Activated naive CD4-positive, alpha-beta T cell treated with anti-CD3 and anti-CD28 coated beads, Interleukin-2, amount 10 ng/mL, durations not matched to agents 7 days and 5 days (primary cell): ENCODE data around the gene NHSL1.

Experiments
- CTCF ChIA-PET: fragments of 350-600 bp; sonication (Branson Sonifier 250); formaldehyde crosslinking; loops from one replicate; lab custom pipeline; 2021; ENCODE audit warnings: antibody characterized with exemption; lab: Charles Lee
- DNase-seq: peaks from one replicate; pipeline ENCODE4 v3.0.0-alpha.2; 2020
- H3K27ac Mint-ChIP-seq: one replicate; pipeline ENCODE4 v1.8.0; 2021; ENCODE audit warnings: mild to moderate bottlenecking, moderate library complexity, mixed read lengths
- H3K27me3 Mint-ChIP-seq: one replicate; pipeline ENCODE4 v1.8.0; 2021; ENCODE audit warnings: mild to moderate bottlenecking, mixed read lengths
- H3K36me3 Mint-ChIP-seq: one replicate; pipeline ENCODE4 v1.8.0; 2021; ENCODE audit warnings: mixed read lengths
- H3K4me1 Mint-ChIP-seq: one replicate; pipeline ENCODE4 v1.8.0; 2021; ENCODE audit warnings: mixed read lengths
- H3K4me3 Mint-ChIP-seq: one replicate; pipeline ENCODE4 v1.8.0; 2021; ENCODE audit warnings: mild to moderate bottlenecking, moderate library complexity, mixed read lengths
- H3K9me3 Mint-ChIP-seq: one replicate; pipeline ENCODE4 v1.8.0; 2021; ENCODE audit warnings: mixed read lengths

Gene NHSL1, protein sequence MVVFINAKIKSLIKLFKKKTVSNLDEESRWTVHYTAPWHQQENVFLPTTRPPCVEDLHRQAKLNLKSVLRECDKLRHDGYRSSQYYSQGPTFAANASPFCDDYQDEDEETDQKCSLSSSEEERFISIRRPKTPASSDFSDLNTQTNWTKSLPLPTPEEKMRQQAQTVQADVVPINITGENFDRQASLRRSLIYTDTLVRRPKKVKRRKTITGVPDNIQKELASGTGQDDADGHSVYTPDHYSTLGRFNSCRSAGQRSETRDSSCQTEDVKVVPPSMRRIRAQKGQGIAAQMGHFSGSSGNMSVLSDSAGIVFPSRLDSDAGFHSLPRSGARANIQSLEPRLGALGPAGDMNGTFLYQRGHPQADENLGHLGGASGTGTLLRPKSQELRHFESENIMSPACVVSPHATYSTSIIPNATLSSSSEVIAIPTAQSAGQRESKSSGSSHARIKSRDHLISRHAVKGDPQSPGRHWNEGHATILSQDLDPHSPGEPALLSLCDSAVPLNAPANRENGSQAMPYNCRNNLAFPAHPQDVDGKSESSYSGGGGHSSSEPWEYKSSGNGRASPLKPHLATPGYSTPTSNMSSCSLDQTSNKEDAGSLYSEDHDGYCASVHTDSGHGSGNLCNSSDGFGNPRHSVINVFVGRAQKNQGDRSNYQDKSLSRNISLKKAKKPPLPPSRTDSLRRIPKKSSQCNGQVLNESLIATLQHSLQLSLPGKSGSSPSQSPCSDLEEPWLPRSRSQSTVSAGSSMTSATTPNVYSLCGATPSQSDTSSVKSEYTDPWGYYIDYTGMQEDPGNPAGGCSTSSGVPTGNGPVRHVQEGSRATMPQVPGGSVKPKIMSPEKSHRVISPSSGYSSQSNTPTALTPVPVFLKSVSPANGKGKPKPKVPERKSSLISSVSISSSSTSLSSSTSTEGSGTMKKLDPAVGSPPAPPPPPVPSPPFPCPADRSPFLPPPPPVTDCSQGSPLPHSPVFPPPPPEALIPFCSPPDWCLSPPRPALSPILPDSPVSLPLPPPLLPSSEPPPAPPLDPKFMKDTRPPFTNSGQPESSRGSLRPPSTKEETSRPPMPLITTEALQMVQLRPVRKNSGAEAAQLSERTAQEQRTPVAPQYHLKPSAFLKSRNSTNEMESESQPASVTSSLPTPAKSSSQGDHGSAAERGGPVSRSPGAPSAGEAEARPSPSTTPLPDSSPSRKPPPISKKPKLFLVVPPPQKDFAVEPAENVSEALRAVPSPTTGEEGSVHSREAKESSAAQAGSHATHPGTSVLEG (N-terminal part only)

DNA sequence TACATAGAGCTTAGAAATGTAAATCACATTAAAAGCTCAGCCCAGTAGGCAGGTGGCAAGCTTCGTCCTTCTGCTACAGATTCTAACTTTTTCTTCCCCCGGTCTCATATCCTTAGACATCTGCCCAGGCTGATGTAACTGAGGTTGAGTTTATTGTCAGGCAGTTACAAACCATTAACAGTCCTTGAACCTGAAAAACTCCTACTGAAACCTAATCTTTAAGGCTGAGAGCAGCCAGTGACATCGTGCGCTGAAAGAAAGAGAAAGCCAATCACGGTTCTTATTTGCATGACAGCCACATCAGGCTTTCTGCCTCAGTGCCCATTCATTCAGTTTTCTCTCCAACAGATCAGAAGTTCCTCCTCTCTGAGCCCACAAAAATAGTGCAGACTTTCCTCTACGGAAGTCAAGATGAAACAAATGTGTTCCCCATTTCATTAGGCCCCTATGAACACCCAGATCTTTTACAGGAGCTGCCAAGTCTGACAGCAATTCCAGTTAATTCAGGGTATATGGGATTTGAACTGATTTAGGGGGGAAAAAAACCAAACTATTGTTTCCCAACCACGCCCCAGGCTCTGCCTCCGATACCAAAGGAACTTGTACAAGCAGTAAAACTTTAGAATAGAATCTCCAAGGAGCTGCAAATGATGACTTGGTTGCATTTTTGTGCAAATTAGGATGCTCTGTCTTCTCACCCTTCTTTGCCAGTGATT lies at the start of gene NHSL1:
Gene NHSL1, minus strand, starts transcription at position 192 of the 716 bp plus-strand sequence. CDS start 204 bp downstream, outside the sequence.
- no peak within 1 kb of the TSS for H3K27ac Mint-ChIP-seq
- DNase-seq = no peak
- peaks cover 3% of the 10 kb centered on the region for H3K4me1 Mint-ChIP-seq
- peaks cover 9% of the 10 kb centered on the region for H3K27me3 Mint-ChIP-seq
- H3K4me3 Mint-ChIP-seq = no peak within 1 kb of the TSS
- CTCF ChIA-PET = interaction anchor here (1.5 to 1.6 kb wide), 2 partner anchors 69 to 72 kb away, joined by 3 to 5 read pairs; no protein-coding TSS in a partner anchor
- no peaks in the 10 kb centered on the region for H3K36me3 Mint-ChIP-seq
- no peaks in the 10 kb centered on the region for H3K9me3 Mint-ChIP-seq

DNA sequence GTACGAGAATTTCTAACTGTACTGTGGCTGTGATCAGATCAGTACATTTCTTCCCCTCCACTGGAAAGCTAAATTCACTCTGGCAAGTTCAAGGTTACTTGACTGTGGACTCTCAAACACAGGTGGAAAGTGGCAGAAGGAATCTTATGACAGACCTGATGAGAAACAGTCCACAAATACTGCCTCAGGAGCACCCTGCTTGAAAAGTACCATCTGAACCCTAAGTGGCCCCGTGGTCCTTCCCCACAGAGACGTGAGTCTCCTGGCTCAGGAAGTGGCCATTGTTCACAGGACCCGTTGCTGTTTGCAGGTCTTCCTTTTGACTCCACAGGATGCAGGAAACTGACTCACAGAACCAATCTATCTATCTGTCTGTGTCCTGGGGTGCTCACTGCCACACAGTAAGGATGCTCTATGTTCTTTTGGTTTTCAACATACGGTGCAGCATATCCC lies 47.5 kb upstream of the NHSL1 start:
- DNase-seq = peak; percentile 39
- H3K4me1 Mint-ChIP-seq = peaks cover 12% of the 10 kb centered on the region
- CTCF ChIA-PET = interaction anchor here (0.6 kb wide), 1 partner anchor 292 kb away, joined by 3 read pairs; no protein-coding TSS in a partner anchor
- no peaks in the 10 kb centered on the region for H3K36me3 Mint-ChIP-seq
- peak overlapping the region; percentile 8 for H3K27ac Mint-ChIP-seq
- no peaks in the 10 kb centered on the region for H3K9me3 Mint-ChIP-seq
- H3K4me3 Mint-ChIP-seq = no peak overlapping the region
- H3K27me3 Mint-ChIP-seq = peaks cover 14% of the 10 kb centered on the region

DNA sequence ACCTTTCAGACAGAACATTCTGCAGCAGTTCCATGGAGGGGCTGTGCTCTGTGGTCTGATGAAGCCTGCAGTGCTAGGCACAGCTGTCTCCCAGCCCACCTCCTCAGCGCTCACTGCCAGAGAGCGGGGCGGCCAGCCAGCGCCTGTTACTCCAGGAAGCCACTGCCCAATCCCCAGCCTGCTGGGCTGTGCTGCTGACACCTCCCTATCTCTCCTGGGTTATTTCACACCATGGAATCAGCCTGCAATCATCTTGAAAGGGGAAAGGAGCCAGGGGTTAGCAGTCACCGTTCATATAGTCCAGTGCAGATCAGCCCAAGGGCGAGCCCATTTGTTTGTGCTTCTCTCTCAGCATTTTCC lies 46.3 kb upstream of the NHSL1 start:
- DNase-seq = no peak
- Mint-ChIP-seq H3K4me3 (no peak overlapping the region), H3K36me3 (no peaks in the 10 kb centered on the region), H3K9me3 (no peaks in the 10 kb centered on the region), H3K27me3 (peaks cover 14% of the 10 kb centered on the region), H3K4me1 (peaks cover 12% of the 10 kb centered on the region), H3K27ac (no peak overlapping the region)
- CTCF ChIA-PET = interaction anchor here (1.6 kb wide), 1 partner anchor 430 kb away, joined by 3 read pairs; no protein-coding TSS in a partner anchor

DNA sequence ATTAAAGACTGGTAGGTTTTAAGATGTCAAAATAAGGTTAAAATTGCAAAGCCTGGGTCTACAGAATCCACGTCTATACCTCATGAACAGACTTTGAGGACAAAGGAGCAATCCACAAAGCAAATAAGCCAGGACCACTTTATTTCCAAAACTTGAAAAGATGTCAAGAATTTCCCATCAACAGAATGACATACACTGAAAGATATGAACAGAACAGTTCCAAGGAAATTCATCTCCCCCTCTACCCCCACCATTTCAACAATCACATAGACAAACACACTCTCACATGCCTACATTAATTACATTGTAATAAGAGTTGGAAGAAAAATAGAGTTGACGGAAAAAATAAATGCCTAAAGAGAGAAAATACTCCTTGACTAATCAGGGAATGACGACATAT lies 45.2 kb upstream of the NHSL1 start:
- Mint-ChIP-seq H3K4me3 (no peak overlapping the region), H3K27me3 (peaks cover 14% of the 10 kb centered on the region), H3K9me3 (no peaks in the 10 kb centered on the region), H3K27ac (no peak overlapping the region), H3K4me1 (peaks cover 12% of the 10 kb centered on the region), H3K36me3 (no peaks in the 10 kb centered on the region)
- no peak for DNase-seq
- CTCF ChIA-PET = interaction anchor here (1.2 to 1.6 kb wide), 2 partner anchors 24 to 428 kb away, joined by 3 read pairs; no protein-coding TSS in a partner anchor

DNA sequence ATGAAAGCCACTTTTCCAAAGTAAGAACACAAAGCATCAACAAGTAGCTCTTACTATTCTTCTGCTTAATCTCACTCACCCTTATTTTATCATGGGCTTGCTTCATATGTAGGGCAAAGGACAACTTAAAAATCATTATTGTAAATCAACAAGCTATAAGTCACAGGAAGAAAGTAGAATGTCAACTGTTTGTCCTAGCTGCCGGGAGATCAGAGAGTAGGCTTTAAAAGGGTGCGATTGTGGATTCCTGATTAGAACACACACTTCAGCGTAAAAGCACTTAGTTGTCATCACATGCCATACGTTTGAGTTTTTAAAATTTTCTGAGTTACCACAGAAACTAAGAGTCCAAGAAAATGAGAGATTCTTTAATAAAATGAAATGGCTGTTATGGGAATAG lies 44.4 kb upstream of the NHSL1 start:
- Mint-ChIP-seq H3K4me1 (peaks cover 12% of the 10 kb centered on the region), H3K36me3 (no peaks in the 10 kb centered on the region), H3K9me3 (no peaks in the 10 kb centered on the region), H3K27ac (no peak overlapping the region), H3K27me3 (peaks cover 10% of the 10 kb centered on the region), H3K4me3 (no peak overlapping the region)
- CTCF ChIA-PET = interaction anchor here (1.2 kb wide), 1 partner anchor 23 kb away, joined by 3 read pairs; no protein-coding TSS in a partner anchor
- DNase-seq = no peak

DNA sequence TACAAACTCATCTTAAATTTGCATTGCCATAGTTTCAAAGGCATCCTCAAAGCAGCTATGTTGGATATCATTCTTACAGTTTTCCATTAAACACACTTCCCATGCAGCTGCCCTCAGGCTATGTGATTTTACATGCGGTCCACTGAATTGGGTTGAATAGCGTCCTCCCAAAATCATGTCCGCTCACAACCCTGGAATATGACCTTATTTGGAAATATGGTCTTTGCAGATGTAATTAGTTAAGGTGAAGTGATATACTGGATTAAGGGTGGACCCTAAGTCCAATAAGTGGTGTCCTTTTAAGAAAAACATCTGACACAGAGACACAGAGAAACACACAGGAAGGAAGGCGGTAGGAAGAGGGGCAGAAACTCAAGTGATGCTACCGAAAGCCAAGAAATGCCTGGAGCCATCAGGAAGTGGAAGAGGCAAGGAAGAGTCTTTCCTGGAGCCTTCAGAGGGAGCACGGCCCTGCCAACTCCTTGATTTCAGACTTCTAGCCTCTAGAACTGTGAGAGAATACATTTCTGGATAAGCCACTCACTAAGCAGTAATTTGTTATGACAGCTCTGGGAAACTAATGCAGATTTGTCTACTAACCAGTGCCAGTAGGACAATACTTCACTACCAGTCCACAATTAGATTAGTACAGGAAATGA lies 42.7 kb upstream of the NHSL1 start:
- no peaks in the 10 kb centered on the region for H3K9me3 Mint-ChIP-seq
- CTCF ChIA-PET = no interaction called here
- H3K36me3 Mint-ChIP-seq = no peaks in the 10 kb centered on the region
- no peak for DNase-seq
- no peak overlapping the region for H3K27ac Mint-ChIP-seq
- H3K4me3 Mint-ChIP-seq = no peak overlapping the region
- H3K27me3 Mint-ChIP-seq = peaks cover 17% of the 10 kb centered on the region
- peaks cover 6% of the 10 kb centered on the region for H3K4me1 Mint-ChIP-seq

DNA sequence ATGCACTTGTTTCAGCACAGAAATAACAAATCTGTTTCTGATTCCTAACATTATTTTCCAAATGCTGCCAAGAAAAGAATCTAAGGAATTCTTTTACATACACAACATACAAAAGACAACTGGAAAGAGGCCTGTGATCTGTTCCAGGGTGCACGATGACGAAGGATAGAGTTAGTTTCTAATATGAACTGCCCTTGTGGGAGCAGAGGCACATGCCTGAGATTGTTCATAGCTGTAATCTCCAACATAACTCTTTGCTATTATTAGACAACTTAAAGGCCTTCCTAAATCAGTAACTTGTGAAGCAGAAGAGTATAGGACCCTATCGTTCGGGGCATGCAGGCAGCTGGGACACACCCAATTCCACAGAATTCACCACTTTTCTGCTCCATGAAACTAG lies 41.2 kb upstream of the NHSL1 start:
- Mint-ChIP-seq H3K9me3 (no peaks in the 10 kb centered on the region), H3K27ac (no peak overlapping the region), H3K4me1 (no peaks in the 10 kb centered on the region), H3K4me3 (no peak overlapping the region), H3K27me3 (peaks cover 13% of the 10 kb centered on the region), H3K36me3 (no peaks in the 10 kb centered on the region)
- CTCF ChIA-PET = no interaction called here
- DNase-seq = no peak

DNA sequence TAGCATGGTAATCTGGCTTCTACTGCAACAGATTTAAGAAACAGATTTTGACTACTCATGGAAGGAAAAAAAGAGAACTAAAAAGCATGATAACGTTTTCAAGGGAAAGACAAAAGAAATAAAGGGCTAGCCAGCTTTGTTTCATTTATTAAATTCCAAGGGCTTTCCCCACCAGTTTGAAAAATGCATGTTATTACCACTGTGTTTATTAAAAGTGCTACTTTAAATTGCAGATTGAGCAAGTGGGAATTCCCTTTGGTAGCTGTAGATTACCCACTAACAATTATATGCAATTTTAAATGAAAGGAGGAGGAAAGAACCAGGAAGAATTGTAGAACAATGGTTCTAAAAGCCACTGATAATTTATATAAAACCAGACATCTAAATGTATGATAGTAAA lies 40.6 kb upstream of the NHSL1 start:
- Mint-ChIP-seq H3K9me3 (no peaks in the 10 kb centered on the region), H3K36me3 (no peaks in the 10 kb centered on the region), H3K27me3 (peaks cover 15% of the 10 kb centered on the region), H3K4me1 (no peaks in the 10 kb centered on the region), H3K27ac (no peak overlapping the region), H3K4me3 (no peak overlapping the region)
- DNase-seq = no peak
- CTCF ChIA-PET = no interaction called here

DNA sequence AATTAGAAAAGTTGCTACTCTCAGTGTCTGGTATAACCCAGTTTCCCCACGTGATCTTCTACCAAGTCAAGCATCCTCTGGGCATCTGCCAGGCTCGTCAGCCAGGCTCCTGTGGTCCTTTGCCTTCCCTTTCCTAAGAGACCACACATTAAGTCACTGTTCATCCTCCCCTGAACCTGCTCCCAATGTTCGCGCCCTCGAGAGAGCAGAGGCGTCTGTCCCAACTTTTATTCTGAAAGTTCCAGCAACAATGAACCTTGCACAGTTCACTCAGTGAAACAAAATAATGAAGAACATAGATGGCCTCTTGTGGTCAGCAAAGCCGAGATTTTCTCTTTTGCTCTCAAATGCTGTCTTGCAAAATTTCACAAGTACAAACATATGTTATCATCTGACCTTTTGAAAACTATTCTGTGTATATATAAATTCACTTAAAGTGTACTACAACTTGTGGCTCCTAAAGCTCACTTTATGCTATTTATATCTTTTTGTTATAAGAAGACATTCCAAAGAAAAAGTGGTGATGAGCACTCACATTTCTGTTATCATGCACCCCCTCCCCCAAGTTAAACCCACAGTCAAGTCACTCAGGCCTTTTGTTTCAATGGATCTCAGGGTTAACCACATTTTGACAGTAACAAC lies 39.2 kb upstream of the NHSL1 start:
- H3K27me3 Mint-ChIP-seq = peaks cover 15% of the 10 kb centered on the region
- no peaks in the 10 kb centered on the region for H3K36me3 Mint-ChIP-seq
- no peaks in the 10 kb centered on the region for H3K9me3 Mint-ChIP-seq

DNA sequence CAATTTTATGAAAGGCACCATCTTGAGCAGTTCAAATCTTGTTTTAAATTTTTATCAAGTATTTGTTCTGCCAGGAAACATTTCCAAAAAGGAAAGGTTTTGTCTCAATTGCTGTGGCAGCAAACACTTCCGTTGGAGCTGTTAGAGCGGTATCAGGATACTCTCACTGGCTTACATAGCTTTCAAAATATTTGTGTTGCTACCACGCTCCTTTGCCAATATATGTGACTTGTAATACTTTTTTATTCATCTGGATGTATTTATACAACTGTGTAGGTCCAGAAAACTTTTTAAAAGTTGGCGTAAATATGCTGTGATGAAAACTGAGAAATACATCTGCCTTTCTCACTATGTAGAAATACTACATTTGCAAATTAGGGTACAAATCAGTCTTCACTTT lies 37.8 kb upstream of the NHSL1 start:
- H3K9me3 Mint-ChIP-seq = no peaks in the 10 kb centered on the region
- H3K27ac Mint-ChIP-seq = no peak overlapping the region
- H3K36me3 Mint-ChIP-seq = no peaks in the 10 kb centered on the region
- no peak for DNase-seq
- peaks cover 19% of the 10 kb centered on the region for H3K27me3 Mint-ChIP-seq
- CTCF ChIA-PET = interaction anchor here (1.2 kb wide), 1 partner anchor 55 kb away, joined by 3 read pairs; no protein-coding TSS in a partner anchor
- no peak overlapping the region for H3K4me3 Mint-ChIP-seq
- no peaks in the 10 kb centered on the region for H3K4me1 Mint-ChIP-seq

More for the DNA sequence above, 39.2 kb upstream of the NHSL1 start:
- Mint-ChIP-seq H3K4me3 (no peak overlapping the region), H3K27ac (no peak overlapping the region), H3K4me1 (no peaks in the 10 kb centered on the region)
- CTCF ChIA-PET = interaction anchor here (1.3 kb wide), 1 partner anchor 109 kb away, joined by 5 read pairs; no protein-coding TSS in a partner anchor
- no peak for DNase-seq

DNA sequence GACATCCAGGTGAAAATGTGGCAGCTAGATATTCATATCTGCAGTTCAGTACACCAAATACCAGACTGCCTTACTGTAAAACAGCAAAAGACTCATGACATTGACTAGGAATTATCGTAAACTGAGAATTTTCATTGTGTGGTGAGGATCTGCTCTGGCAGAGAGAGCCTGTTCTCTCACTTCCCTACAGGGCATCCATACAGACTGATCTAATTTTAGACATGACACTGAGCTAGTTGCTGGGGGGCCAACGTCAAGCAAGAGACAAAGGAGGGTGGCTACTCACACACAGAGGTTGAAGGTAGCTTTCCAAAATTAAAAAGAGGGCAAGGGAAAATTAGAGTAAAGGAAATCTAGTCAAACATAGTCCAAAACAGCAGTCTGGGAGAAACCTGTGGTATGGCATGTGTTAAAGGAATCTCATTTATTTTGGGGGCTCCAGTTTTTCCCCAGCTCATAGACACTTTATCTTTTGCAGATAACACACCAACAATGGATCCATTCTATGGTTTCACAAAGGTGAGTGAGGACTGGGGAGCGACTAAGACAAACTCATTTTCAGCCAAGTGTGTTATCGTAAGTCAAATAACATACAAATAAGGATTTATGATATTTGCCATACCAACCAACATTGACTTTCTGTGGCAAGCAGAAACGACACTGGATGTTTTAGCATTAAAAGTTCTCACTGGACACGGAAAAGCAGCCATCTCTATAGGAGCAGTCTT lies 36.6 kb upstream of the NHSL1 start:
- no peaks in the 10 kb centered on the region for H3K4me1 Mint-ChIP-seq
- no peaks in the 10 kb centered on the region for H3K9me3 Mint-ChIP-seq
- no peak overlapping the region for H3K4me3 Mint-ChIP-seq
- peaks cover 25% of the 10 kb centered on the region for H3K27me3 Mint-ChIP-seq
- no peak overlapping the region for H3K27ac Mint-ChIP-seq
- H3K36me3 Mint-ChIP-seq = no peaks in the 10 kb centered on the region
- CTCF ChIA-PET = interaction anchor here (0.8 kb wide), 1 partner anchor 15 kb away, joined by 3 read pairs; no protein-coding TSS in a partner anchor
- DNase-seq = no peak

DNA sequence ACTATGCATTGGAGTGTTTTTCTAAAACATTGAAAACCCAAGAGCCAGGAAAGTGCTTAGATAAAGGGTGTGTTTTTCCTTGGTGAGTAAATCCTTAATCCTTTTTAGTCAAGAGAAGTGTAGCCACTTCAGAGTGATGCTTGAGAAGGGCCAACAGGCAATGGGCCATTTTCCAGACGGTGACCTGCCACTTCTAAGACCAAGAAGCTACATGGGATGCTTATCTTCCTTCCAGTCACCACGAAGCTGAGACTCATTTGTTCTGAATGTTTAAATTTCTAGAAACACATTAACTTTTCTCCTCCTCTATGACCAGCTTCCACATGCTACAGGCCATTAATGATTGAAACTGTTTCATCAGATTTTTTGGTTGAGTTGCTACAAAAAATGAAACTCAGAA lies 34.4 kb upstream of the NHSL1 start:
- CTCF ChIA-PET = no interaction called here
- no peaks in the 10 kb centered on the region for H3K9me3 Mint-ChIP-seq

More for the DNA sequence above, 34.4 kb upstream of the NHSL1 start:
- no peaks in the 10 kb centered on the region for H3K36me3 Mint-ChIP-seq
- H3K4me1 Mint-ChIP-seq = no peaks in the 10 kb centered on the region
- peaks cover 25% of the 10 kb centered on the region for H3K27me3 Mint-ChIP-seq
- no peak for DNase-seq
- H3K4me3 Mint-ChIP-seq = no peak overlapping the region
- H3K27ac Mint-ChIP-seq = no peak overlapping the region
